Activated naive CD4-positive, alpha-beta T cell treated with anti-CD3 and anti-CD28 coated beads, Interleukin-2, amount 50 U/mL, for 72 hours (primary cell): ENCODE measurements around the gene DLST. TPM values are rescaled to one million over a fixed set of nuclear protein-coding genes. Genes with fewer than 3 reads are reported as not detected.

ENCODE experiments used
- ATAC-seq, 2 donors: fragments of 150-1000 bp; cut with Tn5 transposase; 2 replicates each; pipeline ENCODE4 v1.10.0; 2021; ENCODE audit warnings: mild to moderate bottlenecking in 2 of 2, moderate library complexity in 2 of 2
- DNase-seq, 2 donors: peaks; one replicate each; pipeline ENCODE4 v3.0.0; 2021 to 2022; ENCODE audit warnings: low spot score in 2 of 2
- H3K27ac Mint-ChIP-seq, 2 donors: one replicate each; pipeline ENCODE4 v1.8.0; 2022; ENCODE audit warnings: mild to moderate bottlenecking in 2 of 2, mixed read lengths in 2 of 2
- H3K36me3 Mint-ChIP-seq, 2 donors: one replicate each; pipeline ENCODE4 v1.8.0; 2022; ENCODE audit warnings: mixed read lengths in 2 of 2
- H3K9me3 Mint-ChIP-seq, 2 donors: one replicate each; pipeline ENCODE4 v1.8.0; 2022; ENCODE audit warnings: mixed read lengths in 2 of 2
- total RNA-seq, 2 donors: library from RNA; stranded (reverse); gene quantifications; one replicate each; pipeline ENCODE4 v1.2.3, GENCODE V29; 2022

The DLST gene
- total RNA-seq, 2 donors from 2014 or later = 125 to 135 TPM

DNA sequence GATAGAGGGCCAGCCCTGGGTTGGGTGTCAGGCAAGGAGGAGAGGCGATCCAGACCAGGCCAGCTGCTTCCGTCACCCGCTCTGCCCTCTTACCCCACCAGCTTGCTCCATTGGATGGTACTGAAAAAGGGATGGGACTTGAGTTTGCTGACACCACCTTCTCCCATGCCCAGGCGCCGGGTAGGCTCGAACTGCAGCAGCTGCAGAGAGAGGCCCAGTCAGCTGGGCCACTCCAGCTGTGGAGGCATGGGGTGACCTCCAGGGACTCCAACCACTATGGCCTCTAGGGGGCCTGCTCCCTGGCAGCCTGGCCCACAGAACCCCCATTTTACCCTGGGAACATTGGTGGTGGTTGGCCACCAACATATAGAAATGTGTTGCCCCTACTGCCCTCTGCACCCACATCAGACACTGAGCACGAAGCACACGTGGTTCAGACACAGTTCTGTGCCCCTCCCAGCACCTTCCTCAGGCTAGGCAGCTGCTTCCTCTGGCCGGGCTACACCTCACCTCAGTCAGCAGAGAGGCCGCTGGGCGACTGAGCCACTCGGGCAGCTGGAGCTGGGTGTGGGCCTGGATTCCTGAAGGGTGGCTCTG is 25.3 kb downstream of the DLST start:
- no peaks in the 10 kb centered on the region for H3K36me3 Mint-ChIP-seq
- no peaks in the 10 kb centered on the region for H3K9me3 Mint-ChIP-seq
- ATAC-seq (no peak), DNase-seq (no peak)
- H3K27ac Mint-ChIP-seq = peak overlapping the region; percentile 55

DNA sequence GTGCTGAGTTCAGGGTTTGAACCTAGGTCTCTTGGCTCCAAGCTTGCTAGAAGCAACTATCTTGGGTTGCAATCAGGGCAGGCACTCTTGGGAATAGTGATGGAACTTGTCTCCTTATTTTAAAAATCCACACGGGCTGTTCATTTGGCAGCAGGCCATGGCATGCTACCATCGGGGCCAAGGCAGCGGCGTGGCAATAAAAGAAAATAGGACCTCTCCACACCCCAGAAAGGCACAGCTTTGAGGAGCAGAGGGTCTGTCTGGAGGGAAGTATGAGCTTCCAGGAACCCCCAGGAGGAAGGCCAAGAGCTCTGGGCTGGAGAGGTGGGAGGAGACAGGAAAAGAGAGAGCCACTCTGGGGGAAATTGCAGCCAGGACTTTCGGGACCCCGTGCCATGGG is 26.0 kb downstream of the DLST start:
- Mint-ChIP-seq H3K27ac (peak overlapping the region in 1 of 2 donors; percentile 55), H3K36me3 (no peaks in the 10 kb centered on the region), H3K9me3 (no peaks in the 10 kb centered on the region)
- no peak for ATAC-seq
- DNase-seq = no peak

- DNase-seq (no peak), ATAC-seq (no peak)
- H3K9me3 Mint-ChIP-seq = no peaks in the 10 kb centered on the region
- no peaks in the 10 kb centered on the region for H3K36me3 Mint-ChIP-seq
- H3K27ac Mint-ChIP-seq = peak overlapping the region in 1 of 2 donors; percentile 10
Observed at GRCh38 chr14:74908861-74909341, 27.2 kb downstream of the DLST start.

- ATAC-seq (no peak), DNase-seq (no peak)
- Mint-ChIP-seq H3K9me3 (no peaks in the 10 kb centered on the region), H3K27ac (peak overlapping the region in 1 of 2 donors; percentile 78), H3K36me3 (no peaks in the 10 kb centered on the region)
Observed at GRCh38 chr14:74909501-74909900, 27.8 kb downstream of the DLST start.

DNA sequence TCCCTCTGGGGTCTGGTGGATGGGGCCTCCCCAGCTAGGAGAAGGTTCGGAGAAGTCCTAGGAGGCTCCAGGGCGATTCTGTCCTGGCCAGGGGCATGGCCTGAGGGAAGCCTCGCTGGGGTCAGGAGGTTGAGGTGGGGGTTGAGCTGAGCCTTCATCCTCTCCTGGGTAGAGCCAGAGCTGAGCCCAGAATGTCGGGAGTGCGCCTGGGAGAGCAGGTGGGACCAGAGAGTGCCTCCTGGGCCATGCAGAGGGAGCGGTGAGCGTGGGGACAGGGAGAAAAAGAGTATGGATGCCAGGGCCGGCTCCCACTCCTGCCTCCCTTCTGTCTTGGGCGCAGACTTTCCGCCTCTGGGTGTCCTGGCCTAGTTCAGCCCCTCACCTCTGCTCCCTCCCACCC is 28.2 kb downstream of the DLST start:
- Mint-ChIP-seq H3K27ac (peak overlapping the region in 1 of 2 donors; percentile 78), H3K9me3 (no peaks in the 10 kb centered on the region), H3K36me3 (no peaks in the 10 kb centered on the region)
- ATAC-seq (no peak), DNase-seq (no peak)

GRCh38 chr14:74910556-74910955 is 28.8 kb downstream of the DLST start:
- Mint-ChIP-seq H3K36me3 (no peaks in the 10 kb centered on the region), H3K27ac (no peak overlapping the region), H3K9me3 (no peaks in the 10 kb centered on the region)
- DNase-seq (no peak), ATAC-seq (no peak)

DNA sequence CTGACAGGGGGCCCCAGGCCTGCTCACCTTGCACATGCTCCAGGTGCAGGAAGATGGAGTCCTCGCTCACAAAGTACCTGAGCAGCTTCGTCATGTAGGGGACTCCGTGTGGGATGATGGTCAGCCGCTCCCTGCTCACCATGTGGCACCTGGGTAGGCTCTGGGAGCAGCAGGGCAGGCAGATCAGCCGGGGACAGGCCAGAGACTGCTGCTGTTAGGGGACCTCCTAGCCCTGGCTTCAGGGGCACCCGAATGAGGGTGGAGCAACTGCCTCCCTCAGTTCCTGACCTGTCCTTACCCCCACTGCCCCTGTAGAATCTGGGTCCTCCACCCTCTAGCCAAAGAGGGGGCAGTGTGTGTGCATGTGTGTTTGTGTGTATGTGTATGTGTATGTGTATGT is 29.5 kb downstream of the DLST start:
- H3K9me3 Mint-ChIP-seq = no peaks in the 10 kb centered on the region
- DNase-seq (no peak), ATAC-seq (no peak)
- H3K36me3 Mint-ChIP-seq = no peaks in the 10 kb centered on the region
- peak overlapping the region; percentile 7 to 64 for H3K27ac Mint-ChIP-seq

DNA sequence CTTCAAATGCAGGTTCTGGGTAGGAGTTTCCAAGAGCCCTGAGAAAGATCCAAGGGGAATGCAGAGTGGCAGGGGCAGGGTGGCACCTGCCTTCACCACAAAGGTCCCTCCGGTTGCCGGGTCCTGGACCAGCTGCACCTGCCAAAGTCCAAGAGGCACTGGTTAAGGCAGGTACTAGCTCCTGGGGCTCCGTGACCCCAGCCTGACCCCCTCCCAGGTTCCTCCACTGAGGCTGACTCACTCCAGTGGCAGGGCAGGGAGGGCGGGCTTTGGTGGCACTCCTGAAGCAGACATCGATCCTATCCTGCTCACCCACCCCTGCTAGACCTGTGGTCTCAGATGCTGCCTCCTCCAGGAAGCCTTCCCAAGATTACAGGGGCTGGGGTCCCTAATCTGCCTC is 30.0 kb downstream of the DLST start:
- Mint-ChIP-seq H3K9me3 (no peaks in the 10 kb centered on the region), H3K27ac (peak overlapping the region; percentile 10 to 64), H3K36me3 (no peaks in the 10 kb centered on the region)
- DNase-seq = no peak
- ATAC-seq = no peak

- H3K27ac Mint-ChIP-seq = peak overlapping the region in 1 of 2 donors; percentile 10
- no peaks in the 10 kb centered on the region for H3K9me3 Mint-ChIP-seq
- no peak for DNase-seq
- ATAC-seq = no peak
- no peaks in the 10 kb centered on the region for H3K36me3 Mint-ChIP-seq
Observed at GRCh38 chr14:74912111-74912510, 30.4 kb downstream of the DLST start.

- no peaks in the 10 kb centered on the region for H3K9me3 Mint-ChIP-seq
- peak overlapping the region in 1 of 2 donors; percentile 82 for H3K27ac Mint-ChIP-seq
- ATAC-seq (no peak), DNase-seq (no peak)
- no peaks in the 10 kb centered on the region for H3K36me3 Mint-ChIP-seq
Observed at GRCh38 chr14:74912801-74913200, 31.1 kb downstream of the DLST start.

GRCh38 chr14:74913393-74913910 is 31.7 kb downstream of the DLST start:
- H3K36me3 Mint-ChIP-seq = no peaks in the 10 kb centered on the region
- H3K9me3 Mint-ChIP-seq = no peaks in the 10 kb centered on the region
- no peak for ATAC-seq

GRCh38 chr14:74913986-74914573 is 32.4 kb downstream of the DLST start:
- ATAC-seq (peak in 1 of 2 donors; percentile 53), DNase-seq (no peak)
- H3K27ac Mint-ChIP-seq = no peak overlapping the region
- H3K36me3 Mint-ChIP-seq = no peaks in the 10 kb centered on the region
- H3K9me3 Mint-ChIP-seq = no peaks in the 10 kb centered on the region

More at GRCh38 chr14:74913393-74913910, 31.7 kb downstream of the DLST start:
- DNase-seq = no peak
- no peak overlapping the region for H3K27ac Mint-ChIP-seq

DNA sequence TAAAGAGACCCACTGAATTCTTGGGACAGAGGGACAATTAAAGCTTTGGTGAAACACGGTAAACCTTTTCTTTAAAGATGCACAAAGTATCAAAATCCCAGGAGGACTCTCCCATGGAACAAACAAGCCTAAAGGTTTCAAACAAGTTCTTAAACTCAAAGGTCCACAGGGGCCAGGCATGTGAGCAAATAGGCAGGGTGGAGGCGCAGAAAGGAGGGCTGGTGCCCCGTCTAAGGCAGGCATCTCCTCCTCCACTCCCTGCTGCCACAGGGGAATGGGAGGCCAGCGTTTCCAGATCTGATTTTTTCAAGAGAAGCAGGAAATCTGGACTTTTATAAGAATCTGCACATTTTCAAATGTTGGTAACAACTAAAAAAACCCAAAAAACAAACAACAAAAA is 33.7 kb downstream of the DLST start:
- Mint-ChIP-seq H3K9me3 (no peaks in the 10 kb centered on the region), H3K27ac (no peak overlapping the region), H3K36me3 (no peaks in the 10 kb centered on the region)
- no peak for DNase-seq
- no peak for ATAC-seq

DNA sequence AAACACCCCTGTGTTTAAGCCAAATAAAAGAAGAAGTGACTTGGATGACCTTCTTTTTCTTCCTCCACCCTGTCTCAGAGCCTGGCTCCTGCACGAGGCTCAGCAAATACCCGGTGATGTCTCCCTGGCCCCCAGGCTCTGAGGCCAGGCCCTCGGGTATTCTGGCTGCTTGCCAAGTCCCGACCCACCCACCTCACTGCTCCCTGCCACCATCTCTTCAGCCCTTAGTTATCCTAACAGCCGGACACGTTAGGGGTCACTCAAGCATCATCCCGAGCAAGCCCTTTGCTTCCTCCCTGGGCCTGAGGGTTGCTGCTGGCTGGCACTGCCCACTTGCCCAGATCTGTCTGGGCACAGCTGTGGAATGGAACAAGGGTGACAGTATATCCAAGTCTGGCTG is 34.1 kb downstream of the DLST start:
- H3K27ac Mint-ChIP-seq = peak overlapping the region in 1 of 2 donors; percentile 5
- no peaks in the 10 kb centered on the region for H3K9me3 Mint-ChIP-seq
- ATAC-seq (no peak), DNase-seq (no peak)
- no peaks in the 10 kb centered on the region for H3K36me3 Mint-ChIP-seq

- H3K27ac Mint-ChIP-seq = no peak overlapping the region
Observed at GRCh38 chr14:74917178-74917543, 35.4 kb downstream of the DLST start.

DNA sequence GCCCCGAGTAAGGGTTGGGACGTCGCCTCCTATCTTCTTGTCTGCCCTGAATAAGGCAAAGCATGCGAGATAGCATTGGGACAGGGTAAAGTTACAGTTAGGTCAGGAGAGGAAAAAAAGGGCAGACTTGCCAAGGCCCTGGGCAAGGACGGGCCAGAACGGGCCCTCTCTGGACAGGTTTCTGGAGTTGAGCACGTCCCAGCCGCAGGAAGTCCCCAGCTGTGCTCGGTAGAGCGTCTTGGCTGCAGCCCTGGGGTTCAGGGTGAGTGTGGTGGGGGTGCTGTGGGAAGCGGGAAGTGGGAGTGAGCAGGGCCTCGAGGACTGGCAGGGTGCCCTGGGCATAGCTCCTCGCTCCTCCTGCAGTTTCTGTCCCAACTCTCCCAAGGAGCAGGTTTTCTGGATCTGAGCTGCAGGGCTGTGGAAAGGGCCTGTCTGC is 35.9 kb downstream of the DLST start:
- H3K27ac Mint-ChIP-seq = no peak overlapping the region
- H3K9me3 Mint-ChIP-seq = no peaks in the 10 kb centered on the region
- ATAC-seq = no peak
- no peaks in the 10 kb centered on the region for H3K36me3 Mint-ChIP-seq
- no peak for DNase-seq

More at GRCh38 chr14:74917178-74917543, 35.4 kb downstream of the DLST start:
- no peak for DNase-seq
- H3K9me3 Mint-ChIP-seq = no peaks in the 10 kb centered on the region
- ATAC-seq = no peak
- no peaks in the 10 kb centered on the region for H3K36me3 Mint-ChIP-seq

GRCh38 chr14:74918380-74918779 is 36.7 kb downstream of the DLST start:
- Mint-ChIP-seq H3K9me3 (no peaks in the 10 kb centered on the region), H3K36me3 (no peaks in the 10 kb centered on the region), H3K27ac (no peak overlapping the region)
- DNase-seq (no peak), ATAC-seq (no peak)
